B cell (primary cell): ENCODE data around the gene LTC4S. TPM values are rescaled to one million over a fixed set of nuclear protein-coding genes. Genes with fewer than 3 reads are reported as not detected.

Source experiments
- ATAC-seq: fragments of 200-7000 bp; cut with Tn5 transposase; one replicate; pipeline ENCODE4 v1.10.0; 2021; ENCODE audit warnings: low read depth, mild to moderate bottlenecking, moderate number of reproducible peaks, moderate library complexity
- CTCF ChIA-PET: fragments of 350-600 bp; sonication (Branson Sonifier 250); formaldehyde crosslinking; loops from one replicate; lab custom pipeline; 2021; ENCODE audit warnings: antibody characterized with exemption, inconsistent platforms; lab: Charles Lee
- POLR2A ChIA-PET: fragments of 350-600 bp; sonication (Branson Sonifier 250); formaldehyde crosslinking; loops from one replicate; lab custom pipeline; 2021; ENCODE audit warnings: antibody characterized with exemption; lab: Charles Lee
- DNase-seq: peaks from one replicate; pipeline ENCODE4 v3.0.0; 2013
- H2AFZ ChIP-seq: 2 replicates; pipeline ENCODE4 v1.6.1; 2012; ENCODE audit warnings: mild to moderate bottlenecking, low read depth, low read length; ENCODE audit not compliant: insufficient read depth, poor library complexity, severe bottlenecking
- H3K27ac ChIP-seq, 2 donors: 1 replicate in 1 of 2; 2 replicates in 1 of 2; pipeline ENCODE4 v1.5.1; 2012 to 2013; ENCODE audit warnings: low read length in 2 of 2, mild to moderate bottlenecking in 2 of 2, moderate library complexity in 1 of 2
- H3K27me3 ChIP-seq, 4 experiments: fragments of 200-600 bp in 1 of 4; sonication (generic) in 1 of 4; replicated peaks in 1 of 4; 1 replicate in 2 of 4; 2 replicates in 2 of 4; pipeline versions ENCODE4 v1.6.1 to v1.7.0; 2013 to 2016; ENCODE audit warnings: low read length in 3 of 4, mild to moderate bottlenecking in 2 of 4, mixed read lengths in 1 of 4, moderate library complexity in 1 of 4; ENCODE audit not compliant: insufficient read depth in 4 of 4, control insufficient read depth in 3 of 4; ENCODE audit errors: control extremely low read depth in 1 of 4
- H3K36me3 ChIP-seq, 2 experiments: replicated peaks in 1 of 2; 1 replicate in 1 of 2; 2 replicates in 1 of 2; pipeline versions ENCODE4 v1.6.1 to v1.7.1; 2013; ENCODE audit warnings: low read length in 1 of 2; ENCODE audit not compliant: insufficient read depth in 2 of 2, control insufficient read depth in 1 of 2; ENCODE audit errors: control extremely low read depth in 1 of 2, extremely low read depth in 1 of 2
- H3K4me1 ChIP-seq, 2 donors: fragments of 200-600 bp in 1 of 2; sonication (generic) in 1 of 2; 1 replicate in 1 of 2; 2 replicates in 1 of 2; pipeline versions ENCODE4 v1.5.1 to v1.6.1; 2013 to 2017; ENCODE audit warnings: low read length in 2 of 2; ENCODE audit not compliant: control insufficient read depth in 2 of 2, insufficient read depth in 2 of 2
- H3K4me2 ChIP-seq: replicated peaks from 2 replicates; pipeline ENCODE3; 2012; ENCODE audit warnings: mild to moderate bottlenecking, low read depth, low read length; ENCODE audit not compliant: poor library complexity, severe bottlenecking
- H3K4me3 ChIP-seq, 5 experiments: fragments of 200-600 bp in 1 of 5; sonication (generic) in 1 of 5; 1 replicate in 3 of 5; 2 replicates in 2 of 5; pipeline versions ENCODE4 v1.5.1 to v1.7.0; 2011 to 2016; ENCODE audit warnings: low read length in 4 of 5, mild to moderate bottlenecking in 4 of 5, low read depth in 2 of 5, control low read depth in 1 of 5, moderate library complexity in 1 of 5; ENCODE audit not compliant: insufficient read depth in 1 of 5; ENCODE audit errors: control extremely low read depth in 1 of 5, extremely low read depth in 1 of 5
- H3K79me2 ChIP-seq: fragments of 200-600 bp; sonication (generic); one replicate; pipeline ENCODE4 v1.6.0; 2016; ENCODE audit warnings: low read length; ENCODE audit not compliant: control insufficient read depth, insufficient read depth
- H3K9ac ChIP-seq: fragments of 200-600 bp; sonication (generic); 2 replicates; pipeline ENCODE4 v1.6.1; 2017; ENCODE audit warnings: mild to moderate bottlenecking, low read length, moderate library complexity
- H3K9me3 ChIP-seq, 3 donors: one replicate each; pipeline versions ENCODE4 v1.6.1 to v1.7.1; 2013; ENCODE audit warnings: low read length in 2 of 3; ENCODE audit not compliant: control insufficient read depth in 2 of 3, insufficient read depth in 1 of 3; ENCODE audit errors: control extremely low read depth in 1 of 3
- H4K20me1 ChIP-seq: 2 replicates; pipeline ENCODE4 v1.6.0; 2012; ENCODE audit warnings: mild to moderate bottlenecking, low read length; ENCODE audit not compliant: insufficient read depth, control insufficient read depth, poor library complexity, severe bottlenecking
- H3K27ac Mint-ChIP-seq: one replicate; pipeline ENCODE4 v1.8.0; 2021; ENCODE audit warnings: mixed read lengths
- H3K27me3 Mint-ChIP-seq: one replicate; pipeline ENCODE4 v1.8.0; 2021; ENCODE audit warnings: mixed read lengths
- H3K4me1 Mint-ChIP-seq: one replicate; pipeline ENCODE4 v1.8.0; 2021; ENCODE audit warnings: mixed read lengths
- H3K4me3 Mint-ChIP-seq: one replicate; pipeline ENCODE4 v1.8.0; 2021; ENCODE audit warnings: mixed read lengths
- H3K9me3 Mint-ChIP-seq: one replicate; pipeline ENCODE4 v1.8.0; 2022; ENCODE audit warnings: mixed read lengths; ENCODE audit not compliant: insufficient read depth
- EZH2 ChIP-seq: IDR thresholded peaks from 2 replicates; pipeline ENCODE4 v1.6.1; 2012; ENCODE audit warnings: borderline replicate concordance, low read depth, mild to moderate bottlenecking, moderate library complexity, low read length; ENCODE audit not compliant: insufficient read depth, poor library complexity, severe bottlenecking
- WGBS: methylation state at CpG from one replicate; pipeline ENCODE4 v1.1.5; 2013; ENCODE audit warnings: missing lambda C conversion rate; ENCODE audit not compliant: insufficient coverage; 5-methylcytosine and 5-hydroxymethylcytosine counted together
- intact Hi-C: fragments of 100-400 bp; cut with micrococcal nuclease; formaldehyde crosslinking; loops from one replicate; pipeline ENCODE4 v1.10.0; 2022
- polyA plus RNA-seq: library from polyadenylated mRNA; depleted of rRNA; stranded (reverse); fragments of >200 nt; gene quantifications from 2 replicates; pipeline ENCODE4 v1.2.3, GENCODE V29; 2012
- total RNA-seq, 2 donors: library from RNA; stranded (reverse); fragments of 120-200 nt in 1 of 2; gene quantifications; 1 replicate in 1 of 2; 2 replicates in 1 of 2; pipeline versions ENCODE4 v1.2.3 to v1.2.4, GENCODE V29; 2013 to 2022
- TF ChIP-seq, protein P1 (sequence below): fragments of 200-600 bp; IDR thresholded peaks from one replicate; pipeline ENCODE4 v1.8.0; 2022; ENCODE audit warnings: antibody characterized with exemption, mild to moderate bottlenecking

The LTC4S gene
- total and polyA plus RNA-seq, 2 donors (not counting 1 experiment from before 2014, with no cell fraction given), result 0.40 to 3.8 TPM

DNA sequence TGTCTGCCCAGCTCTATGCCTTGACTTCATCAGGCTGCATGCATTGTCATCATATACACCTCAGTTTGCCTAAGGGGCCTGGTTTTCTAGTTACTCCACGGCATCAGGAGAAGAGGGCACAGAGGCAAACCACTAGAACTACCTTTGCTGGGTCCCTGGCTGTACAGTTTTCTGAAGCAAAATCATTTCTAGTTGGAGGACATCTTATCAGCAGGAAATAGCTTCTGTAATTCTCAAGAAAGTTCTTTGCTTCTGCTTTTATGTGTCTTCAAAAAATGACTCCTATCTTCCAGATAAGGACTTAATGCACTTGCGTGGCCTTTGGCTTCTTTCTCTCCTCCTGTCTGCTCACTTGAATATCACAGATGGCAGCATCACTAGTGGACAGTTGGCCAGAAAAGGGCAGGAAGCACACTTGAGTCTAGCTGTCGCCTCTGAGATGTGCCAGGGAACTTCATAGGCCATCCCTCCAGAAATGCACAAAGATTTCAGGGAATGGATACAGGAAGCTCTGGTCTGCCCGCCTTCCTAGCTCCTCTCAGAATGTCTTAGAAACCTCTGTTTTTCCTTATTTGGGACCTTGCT lies 22.4 kb upstream of the LTC4S start:
- Histone ChIP-seq H3K4me2 (no peak overlapping the region), H3K27ac (no peak overlapping the region), H4K20me1 (peaks cover 22% of the 10 kb centered on the region), H3K4me3 (no peak overlapping the region), H3K27me3 (no peaks in the 10 kb centered on the region), H3K79me2 (peaks cover 43% of the 10 kb centered on the region), H3K4me1 (peaks cover 0 to 2% of the 10 kb centered on the region in 2 donors), H3K36me3 (peaks cover 3 to 89% of the 10 kb centered on the region in 2 experiments), H3K9ac (no peak overlapping the region), H2AFZ (no peak overlapping the region), H3K9me3 (no peaks in the 10 kb centered on the region)
- ATAC-seq (no peak), DNase-seq (no peak)
- H3K27ac Mint-ChIP-seq, result no peak overlapping the region
- ChIA-PET POLR2A (no interaction called here), CTCF (interaction anchor here (1.5 kb wide), 1 partner anchor 8 kb away, joined by 4 read pairs; no protein-coding TSS in a partner anchor)
- intact Hi-C loops, result no loop called here
- 100% methylated on average over 3 of the region's 4 CpGs for WGBS
- no peak overlapping the region for H3K4me3 Mint-ChIP-seq
- H3K4me1 Mint-ChIP-seq, result peaks cover 7% of the 10 kb centered on the region
- H3K27me3 Mint-ChIP-seq, result no peaks in the 10 kb centered on the region
- TF ChIP-seq, protein P1, sequence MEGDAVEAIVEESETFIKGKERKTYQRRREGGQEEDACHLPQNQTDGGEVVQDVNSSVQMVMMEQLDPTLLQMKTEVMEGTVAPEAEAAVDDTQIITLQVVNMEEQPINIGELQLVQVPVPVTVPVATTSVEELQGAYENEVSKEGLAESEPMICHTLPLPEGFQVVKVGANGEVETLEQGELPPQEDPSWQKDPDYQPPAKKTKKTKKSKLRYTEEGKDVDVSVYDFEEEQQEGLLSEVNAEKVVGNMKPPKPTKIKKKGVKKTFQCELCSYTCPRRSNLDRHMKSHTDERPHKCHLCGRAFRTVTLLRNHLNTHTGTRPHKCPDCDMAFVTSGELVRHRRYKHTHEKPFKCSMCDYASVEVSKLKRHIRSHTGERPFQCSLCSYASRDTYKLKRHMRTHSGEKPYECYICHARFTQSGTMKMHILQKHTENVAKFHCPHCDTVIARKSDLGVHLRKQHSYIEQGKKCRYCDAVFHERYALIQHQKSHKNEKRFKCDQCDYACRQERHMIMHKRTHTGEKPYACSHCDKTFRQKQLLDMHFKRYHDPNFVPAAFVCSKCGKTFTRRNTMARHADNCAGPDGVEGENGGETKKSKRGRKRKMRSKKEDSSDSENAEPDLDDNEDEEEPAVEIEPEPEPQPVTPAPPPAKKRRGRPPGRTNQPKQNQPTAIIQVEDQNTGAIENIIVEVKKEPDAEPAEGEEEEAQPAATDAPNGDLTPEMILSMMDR, result no peak
- TF ChIP-seq EZH2, result no peak
- no peaks in the 10 kb centered on the region for H3K9me3 Mint-ChIP-seq

DNA sequence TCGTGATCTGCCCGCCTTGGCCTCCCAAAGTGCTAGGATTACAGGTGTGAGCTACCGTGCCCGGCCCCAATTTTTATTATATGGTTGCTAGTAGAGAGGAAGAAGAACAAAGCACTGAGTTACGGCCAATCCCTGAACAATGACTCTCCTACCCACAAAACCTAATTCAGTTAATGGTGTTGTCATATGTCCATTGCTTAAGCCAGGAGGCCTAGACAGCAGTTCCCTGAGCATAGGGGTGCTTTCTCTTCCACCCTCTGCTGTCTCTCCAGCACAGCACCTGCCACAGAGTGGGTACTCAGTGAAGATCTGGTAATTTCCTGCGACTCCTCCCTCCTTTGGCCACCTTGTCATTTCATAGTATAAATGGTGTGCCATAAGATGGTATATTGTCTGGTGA lies 21.4 kb upstream of the LTC4S start:
- TF ChIP-seq, protein P1, result no peak
- no peak for TF ChIP-seq EZH2
- Histone ChIP-seq H3K27ac (no peak overlapping the region), H3K4me2 (no peak overlapping the region), H4K20me1 (peaks cover 12% of the 10 kb centered on the region), H3K27me3 (no peaks in the 10 kb centered on the region), H3K9me3 (no peaks in the 10 kb centered on the region), H3K36me3 (peaks cover 3 to 82% of the 10 kb centered on the region in 2 experiments), H3K4me3 (no peak overlapping the region), H3K9ac (no peak overlapping the region), H3K79me2 (peaks cover 34% of the 10 kb centered on the region), H3K4me1 (no peaks in the 10 kb centered on the region), H2AFZ (no peak overlapping the region)
- Mint-ChIP-seq H3K9me3 (no peaks in the 10 kb centered on the region), H3K27ac (no peak overlapping the region), H3K27me3 (no peaks in the 10 kb centered on the region), H3K4me3 (no peak overlapping the region), H3K4me1 (peaks cover 4% of the 10 kb centered on the region)
- intact Hi-C loops, result no loop called here
- 100% methylated on average over 1 of the region's 6 CpGs for WGBS
- DNase-seq (no peak), ATAC-seq (no peak)
- ChIA-PET POLR2A (no interaction called here), CTCF (interaction anchor here (1.5 kb wide), 1 partner anchor 9 kb away, joined by 4 read pairs; no protein-coding TSS in a partner anchor)
